Psoas muscle (tissue), 8 donors: ENCODE data around the gene SH3PXD2B. TPM values are rescaled to one million over a fixed set of nuclear protein-coding genes. Genes with fewer than 3 reads are reported as not detected.
A peak's percentile ranks its signal among the peaks of the same experiment; 100 is the strongest.
"Not testable (repeated sequence)": the region's sequence is repeated elsewhere in the genome, so short reads cannot be mapped to it uniquely, and the experiment has no call there.

Experiments
- ATAC-seq, 4 donors: fragments of 200-7000 bp; cut with Tn5 transposase; one replicate each; pipeline ENCODE4 v1.9.1; 2020; ENCODE audit warnings: moderate library complexity in 3 of 4, mild to moderate bottlenecking in 2 of 4
- DNase-seq, 2 donors: peaks; one replicate each; pipeline ENCODE4 v3.0.0-alpha.2; 2020
- H3K27ac ChIP-seq: fragments of 200-600 bp; one replicate; pipeline ENCODE4 v1.8.0; 2022
- H3K27me3 ChIP-seq, 3 donors: fragments of 200-600 bp in 1 of 3; one replicate each; pipeline versions ENCODE4 v1.6.1 to v1.8.0; 2013 to 2022; ENCODE audit warnings: low read length in 2 of 3, mild to moderate bottlenecking in 2 of 3, moderate library complexity in 1 of 3; ENCODE audit not compliant: insufficient read depth in 3 of 3
- H3K36me3 ChIP-seq, 2 donors: fragments of 200-600 bp in 1 of 2; one replicate each; pipeline versions ENCODE4 v1.6.1 to v1.8.0; 2013 to 2022; ENCODE audit warnings: low read depth in 1 of 2, mild to moderate bottlenecking in 1 of 2, moderate library complexity in 1 of 2; ENCODE audit not compliant: insufficient read depth in 1 of 2
- H3K4me1 ChIP-seq: fragments of 200-600 bp; one replicate; pipeline ENCODE4 v1.8.0; 2022
- H3K4me3 ChIP-seq: fragments of 200-600 bp; one replicate; pipeline ENCODE4 v1.8.0; 2022; ENCODE audit warnings: mild to moderate bottlenecking
- H3K9me3 ChIP-seq: fragments of 200-600 bp; one replicate; pipeline ENCODE4 v1.8.0; 2022
- CTCF ChIP-seq: fragments of 200-600 bp; IDR thresholded peaks from one replicate; pipeline ENCODE4 v1.8.0; 2022; ENCODE audit warnings: antibody characterized with exemption
- WGBS, 3 donors: extraction: QIAGEN DNeasy Blood & Tissue Kit; methylation state at CpG; one replicate each; pipeline versions ENCODE4 v1.1.6 to v1.1.7; 2013; 5-methylcytosine and 5-hydroxymethylcytosine counted together
- intact Hi-C, 2 donors: fragments of 100-400 bp; cut with DNase I; formaldehyde crosslinking; loops; one replicate each; pipeline versions ENCODE4 v1.11.0 to v1.14.2; 2022
- polyA plus RNA-seq, 3 donors: library from polyadenylated mRNA; stranded (reverse); fragments of 200-250 nt; gene quantifications; one replicate each; pipeline ENCODE4 v1.2.3, GENCODE V29; 2013
- total RNA-seq, 4 donors: library from RNA; stranded (reverse); fragmentation: NEBNext Ultra II Directional in 2 of 4; extraction: Animal tissue kit (Norgen Biotek cat#: 25700) in 2 of 4; gene quantifications; one replicate each; pipeline versions ENCODE4 v1.2.1 to v1.2.4, GENCODE V29; 2021 to 2023
- donor health status: healthy with polysubstance abuse.
- donor health status: DM: no; HTN: no; CAD: no; lungs with moderate emphysema.
- donor health status: Bipolar disorder and iron deficiency.
- donor health status: healthy.
- donor health status: DM: yes; HTN: yes; CAD: no.
- donor health status: DM: no; HTN: no; CAD: no.
- donor health status: DM: no; HTN: no; CAD: no.
- donor health status: DM: yes; HTN: yes; CAD: no.

The SH3PXD2B gene
- total and polyA plus RNA-seq, 7 donors, result 0.58 to 5.3 (median 2.5) TPM

- Histone ChIP-seq H3K4me1 (peaks cover 4% of the 10 kb centered on the region), H3K27ac (no peak overlapping the region), H3K36me3 (no peaks in the 10 kb centered on the region), H3K9me3 (no peaks in the 10 kb centered on the region), H3K27me3 (no peaks in the 10 kb centered on the region), H3K4me3 (no peak overlapping the region)
- intact Hi-C loops, result no loop called here
- 94 to 98% (median 96%) methylated on average over 4 of the region's 4 CpGs for WGBS, 3 donors
- TF ChIP-seq CTCF, result no peak
- ATAC-seq (no peak), DNase-seq (no peak)
Observed at GRCh38 chr5:172404746-172405145, 49.6 kb downstream of the SH3PXD2B start.

GRCh38 chr5:172403817-172404216 lies 50.5 kb downstream of the SH3PXD2B start:
- ATAC-seq (peak in 1 of 4 donors; percentile 19), DNase-seq (peak in 1 of 2 donors; percentile 57)
- intact Hi-C loops, result no loop called here
- TF ChIP-seq CTCF, result no peak
- H3K9me3 ChIP-seq, result no peaks in the 10 kb centered on the region
- peak overlapping the region; percentile 62 for H3K27ac ChIP-seq
- no peak overlapping the region for H3K4me3 ChIP-seq
- no peaks in the 10 kb centered on the region for H3K27me3 ChIP-seq
- H3K4me1 ChIP-seq, result peaks cover 4% of the 10 kb centered on the region
- no peaks in the 10 kb centered on the region for H3K36me3 ChIP-seq
- WGBS, 3 donors, result 44 to 69% (median 49%) methylated on average over 7 of the region's 7 CpGs

- intact Hi-C loops, result no loop called here
- WGBS, 3 donors, result 14 to 24% (median 15%) methylated on average over 11 of the region's 11 CpGs
- Histone ChIP-seq H3K9me3 (no peaks in the 10 kb centered on the region), H3K4me3 (no peak overlapping the region), H3K27me3 (no peaks in the 10 kb centered on the region), H3K4me1 (peaks cover 4% of the 10 kb centered on the region), H3K27ac (peak overlapping the region; percentile 62), H3K36me3 (no peaks in the 10 kb centered on the region)
- TF ChIP-seq CTCF, result no peak
- ATAC-seq (peak; percentile 57 to 83 (median 72)), DNase-seq (peak; percentile 74 to 83)
Observed at GRCh38 chr5:172403189-172403796, 51.0 kb downstream of the SH3PXD2B start.

GRCh38 chr5:172402531-172403188 lies 51.7 kb downstream of the SH3PXD2B start:
- peaks cover 4% of the 10 kb centered on the region for H3K4me1 ChIP-seq

GRCh38 chr5:172402031-172402430 lies 52.3 kb downstream of the SH3PXD2B start:
- H3K27ac ChIP-seq, H3K4me1 ChIP-seq, intact Hi-C loops, ATAC-seq, H3K9me3 ChIP-seq, H3K4me3 ChIP-seq, DNase-seq, H3K36me3 ChIP-seq, H3K27me3 ChIP-seq: not testable (repeated sequence)
- 92 to 96% (median 95%) methylated on average over 6 of the region's 6 CpGs for WGBS, 3 donors

More at GRCh38 chr5:172402531-172403188, 51.7 kb downstream of the SH3PXD2B start:
- H3K27ac ChIP-seq, result peak overlapping the region; percentile 30
- 40 to 47% (median 42%) methylated on average over 13 of the region's 13 CpGs for WGBS, 3 donors
- intact Hi-C loops, result no loop called here
- no peak overlapping the region for H3K4me3 ChIP-seq
- no peaks in the 10 kb centered on the region for H3K27me3 ChIP-seq
- no peak for TF ChIP-seq CTCF
- no peaks in the 10 kb centered on the region for H3K9me3 ChIP-seq
- ATAC-seq (peak in 3 of 4 donors; percentile 37 to 56 (median 46)), DNase-seq (no peak)
- H3K36me3 ChIP-seq, result no peaks in the 10 kb centered on the region
